Stimulated activated CD8-positive, alpha-beta memory T cell treated with anti-CD3 and anti-CD28 coated beads, Interleukin-4, amount 100 ng/mL, for 24 hours (primary cell): ENCODE data around the gene DNM3.

ENCODE experiments used
- DNase-seq: peaks from one replicate; pipeline ENCODE4 v3.0.0-alpha.2; 2020; ENCODE audit warnings: low read depth

DNM3 gene

DNA sequence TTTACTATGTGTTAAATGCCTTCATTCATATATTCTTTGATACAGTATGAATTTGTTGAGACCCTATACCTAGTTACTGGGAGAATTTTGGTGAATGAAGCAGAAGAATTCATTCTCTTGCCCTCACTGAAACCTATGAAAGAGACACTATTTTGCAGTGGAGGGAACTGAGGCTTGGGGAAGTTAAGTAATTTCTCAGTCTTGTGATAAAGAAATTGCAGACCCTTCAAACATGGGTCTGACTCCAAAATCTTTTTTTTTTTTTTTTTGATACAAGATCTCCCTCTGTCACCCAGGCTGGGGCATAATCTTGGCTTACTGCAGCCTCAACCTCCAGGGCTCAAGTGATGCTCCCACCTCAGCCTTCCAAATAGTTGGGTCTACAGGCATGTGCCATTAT is 132.1 kb downstream of the DNM3 start:
- no peak for DNase-seq

DNA sequence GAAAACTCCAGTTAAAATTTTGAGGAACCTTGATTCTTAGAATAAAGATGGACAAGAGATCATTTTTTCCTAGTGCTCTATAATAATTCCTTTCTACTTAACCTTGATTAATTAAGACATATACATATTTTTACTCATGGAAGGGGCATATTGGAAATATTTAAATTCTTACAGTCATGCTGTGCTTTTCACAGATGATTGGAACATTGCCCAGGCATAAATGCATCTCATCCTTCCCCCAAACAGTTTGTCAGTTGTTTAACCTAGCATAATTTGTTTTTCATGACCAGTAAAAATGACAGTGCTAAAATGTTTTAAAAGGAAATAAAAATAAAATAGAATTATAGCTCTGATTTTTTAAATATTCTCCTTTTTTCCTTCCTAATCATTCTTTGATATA is 140.0 kb downstream of the DNM3 start:
- DNase-seq = no peak

GRCh38 chr1:171983584-171983983 is 142.3 kb downstream of the DNM3 start:
- DNase-seq = no peak

DNA sequence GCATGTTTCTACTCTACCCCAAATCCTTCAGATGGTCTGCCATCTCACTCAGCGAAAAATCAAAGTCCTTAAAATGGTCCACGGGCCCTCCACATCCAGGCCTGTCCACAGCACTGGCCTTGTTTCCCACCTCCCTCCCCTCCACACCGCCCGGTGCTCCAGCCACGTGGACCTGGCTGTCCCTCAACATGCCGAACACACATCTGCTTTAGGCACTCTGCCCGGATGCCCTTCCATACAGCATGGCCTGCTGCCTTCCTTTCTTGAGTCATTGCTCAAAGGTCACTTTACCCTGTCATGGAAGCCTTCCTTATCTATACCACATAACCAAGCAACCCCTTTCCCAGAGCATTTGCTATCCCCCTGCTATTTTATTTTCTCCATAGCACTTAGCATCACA is 143.0 kb downstream of the DNM3 start:
- no peak for DNase-seq

- no peak for DNase-seq
These were observed 143.7 kb downstream of the DNM3 start for GRCh38 chr1:171984850-171985485.

GRCh38 chr1:171985639-171986038 is 144.3 kb downstream of the DNM3 start:
- no peak for DNase-seq

DNA sequence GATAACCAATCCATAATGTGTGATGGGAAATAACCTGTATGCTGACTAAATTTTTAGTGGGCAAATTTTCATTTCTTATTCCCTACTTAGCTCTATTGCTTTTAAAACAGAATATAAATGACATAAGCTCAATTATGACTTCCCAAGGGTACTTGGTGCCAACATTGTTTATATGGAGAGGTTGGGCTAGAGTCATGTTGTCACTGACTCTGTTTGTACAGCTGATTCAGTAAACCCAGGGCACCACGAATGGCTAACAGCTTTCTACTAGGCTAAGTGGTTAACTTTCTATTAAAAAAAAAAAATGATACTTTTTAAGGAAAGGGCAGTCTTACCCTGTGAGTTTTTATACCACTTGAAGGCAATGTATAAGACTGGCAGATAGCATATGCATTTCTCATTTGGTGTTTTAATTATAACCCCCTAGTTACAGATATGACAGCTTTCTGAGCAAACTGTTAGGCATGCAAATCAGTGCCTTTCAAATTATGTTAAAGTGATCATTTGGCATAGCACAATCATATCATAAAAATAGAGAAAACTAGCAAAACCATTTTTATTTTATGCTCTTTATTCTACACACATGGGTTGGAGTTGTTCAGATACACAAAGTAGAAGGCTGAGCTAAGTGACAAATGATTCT is 147.1 kb downstream of the DNM3 start:
- DNase-seq = no peak

GRCh38 chr1:171990371-171990770 is 149.1 kb downstream of the DNM3 start:
- no peak for DNase-seq

- no peak for DNase-seq
These were observed 153.0 kb downstream of the DNM3 start for GRCh38 chr1:171994293-171994692.

DNA sequence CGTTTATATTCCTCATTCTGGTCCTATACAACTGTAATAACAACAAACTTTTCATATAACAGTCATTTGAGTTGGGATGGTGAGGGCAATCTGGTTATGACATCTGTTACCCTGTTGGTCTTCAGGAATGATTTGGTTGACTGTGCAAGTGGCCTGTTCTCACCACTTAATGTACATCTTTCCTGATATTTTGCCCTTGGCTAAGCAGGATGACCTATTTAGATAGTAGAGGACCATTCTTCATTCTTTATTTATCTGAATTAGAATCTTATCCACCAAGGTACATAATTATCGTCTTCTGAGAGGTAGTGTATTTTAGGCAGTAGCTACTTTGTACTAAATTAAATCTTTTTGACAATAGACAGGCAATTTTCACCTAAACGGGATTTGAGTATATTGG is 154.3 kb downstream of the DNM3 start:
- no peak for DNase-seq

- no peak for DNase-seq
These were observed 156.6 kb downstream of the DNM3 start for GRCh38 chr1:171997936-171998335.

DNA sequence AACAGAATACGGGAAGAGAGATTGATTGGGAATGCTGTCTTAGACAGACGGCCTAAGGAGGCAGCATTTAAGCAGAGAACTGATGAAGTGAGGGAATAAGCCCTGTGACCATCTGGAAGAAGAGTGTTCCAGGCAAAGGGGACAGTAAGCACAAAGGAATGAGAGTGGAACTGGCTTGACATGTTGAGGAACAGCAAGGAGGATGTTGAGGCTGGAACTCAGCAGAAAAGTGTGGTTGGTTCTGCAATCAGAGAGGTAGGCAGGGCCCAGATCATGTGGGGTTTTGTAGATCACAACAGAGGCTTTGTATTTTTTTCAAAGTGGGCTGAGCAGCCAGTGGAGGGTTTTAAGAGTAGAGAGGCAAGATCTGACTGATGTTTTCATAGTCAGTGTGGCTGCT is 157.4 kb downstream of the DNM3 start:
- DNase-seq = no peak

GRCh38 chr1:171999756-172000155 is 158.5 kb downstream of the DNM3 start:
- no peak for DNase-seq

GRCh38 chr1:172001288-172001687 is 160.0 kb downstream of the DNM3 start:
- DNase-seq = no peak

- DNase-seq = no peak
These were observed 161.5 kb downstream of the DNM3 start for GRCh38 chr1:172002725-172003345.

- DNase-seq = no peak
These were observed 162.7 kb downstream of the DNM3 start for GRCh38 chr1:172003766-172004530.

GRCh38 chr1:172004671-172005070 is 163.4 kb downstream of the DNM3 start:
- no peak for DNase-seq

DNA sequence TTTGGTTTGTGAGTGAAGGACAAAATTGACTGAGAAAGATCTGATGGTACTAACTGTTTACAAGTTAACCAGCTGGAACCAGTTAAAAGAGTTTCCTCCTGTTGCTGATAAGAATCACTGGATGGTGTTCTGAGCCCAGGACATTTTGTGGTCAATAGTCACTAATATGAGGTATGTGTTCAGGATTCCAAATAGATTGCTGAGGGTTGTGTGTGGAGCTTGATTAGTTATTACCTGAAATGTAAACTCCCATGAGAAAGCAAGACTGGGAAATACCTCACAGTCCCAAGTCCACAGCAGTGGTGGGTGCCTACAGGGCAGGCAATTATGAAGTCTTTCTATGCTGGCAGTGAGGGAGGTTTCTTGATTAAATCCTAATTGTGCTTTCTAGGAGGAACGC is 164.6 kb downstream of the DNM3 start:
- no peak for DNase-seq

DNA sequence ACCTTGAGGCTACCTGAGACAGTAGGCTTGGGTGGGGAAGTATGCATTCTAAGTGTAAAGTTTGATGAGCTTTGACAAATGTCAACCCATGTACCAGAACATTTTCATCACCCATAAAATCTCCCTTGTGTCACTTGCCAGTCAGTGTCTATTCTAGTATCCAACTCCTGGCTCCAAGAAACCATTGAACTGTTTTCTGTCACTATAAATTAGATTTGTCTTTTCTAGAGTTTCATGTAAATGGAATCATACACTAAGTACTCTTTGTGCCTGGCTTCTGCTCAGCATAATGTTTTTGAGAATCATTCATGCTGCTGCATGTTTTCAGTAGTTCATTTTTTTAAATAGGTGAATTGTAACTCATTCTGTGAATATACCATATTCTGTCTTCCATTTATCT is 165.4 kb downstream of the DNM3 start:
- DNase-seq = no peak

DNA sequence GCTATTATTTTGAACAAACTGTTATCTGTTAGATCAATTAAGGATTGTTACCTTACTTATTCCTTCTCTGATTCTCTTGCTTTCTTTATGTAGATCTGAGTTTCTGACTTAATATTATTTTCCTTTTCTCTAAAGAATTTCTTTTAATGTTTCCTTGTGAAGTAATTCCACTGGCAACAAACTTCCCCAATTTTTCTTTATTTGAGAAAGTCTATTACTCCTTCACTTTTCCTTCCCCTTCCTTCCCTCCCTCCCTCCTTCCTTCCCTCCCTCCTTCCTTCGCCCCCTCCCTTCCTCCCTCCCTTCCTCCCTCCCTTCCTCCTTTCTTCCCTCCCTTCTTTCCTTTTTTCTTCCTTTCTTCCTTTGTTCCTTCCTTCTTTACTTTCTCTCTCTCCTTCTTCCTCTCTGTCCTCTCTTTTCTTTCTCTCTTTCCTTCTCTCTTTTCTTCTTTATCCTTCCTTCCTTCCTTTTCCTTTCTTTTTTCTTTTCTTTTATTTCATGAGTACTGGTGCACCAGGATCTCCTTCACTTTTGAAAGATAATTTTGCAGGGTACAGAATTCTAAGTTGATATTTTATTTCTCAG is 177.5 kb downstream of the DNM3 start:
- DNase-seq = no peak

DNA sequence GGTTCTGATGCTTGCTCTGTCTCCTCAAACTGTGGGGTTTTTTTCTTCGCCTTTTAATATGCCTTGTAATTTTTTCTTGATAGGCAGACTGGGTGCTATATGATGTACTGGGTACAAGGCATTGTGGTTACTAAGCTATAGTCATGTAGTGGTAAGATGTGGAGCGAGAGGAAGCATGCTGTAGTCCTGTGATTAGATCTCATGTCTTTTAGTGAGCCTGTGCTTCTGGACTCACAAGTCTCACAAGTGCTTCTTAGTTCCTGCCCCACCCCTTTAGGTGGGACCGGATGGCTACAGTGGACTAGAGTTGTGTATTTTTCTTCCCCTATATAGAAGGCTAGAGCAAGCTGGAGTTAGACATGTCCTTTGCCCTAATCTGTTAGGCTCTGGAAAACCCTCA is 178.7 kb downstream of the DNM3 start:
- no peak for DNase-seq

- no peak for DNase-seq
These were observed 183.2 kb downstream of the DNM3 start for GRCh38 chr1:172024516-172024915.
